Measurements from ENCODE around the gene CCT5. TPM values are rescaled to one million over a fixed set of nuclear protein-coding genes. Genes with fewer than 3 reads are reported as not detected.
"Not testable (repeated sequence)": the region's sequence is repeated elsewhere in the genome, so short reads cannot be mapped to it uniquely, and the experiment has no call there.

CCT5 gene
- total RNA-seq, 2 donors from 2014 or later = 311 to 417 TPM

DNA sequence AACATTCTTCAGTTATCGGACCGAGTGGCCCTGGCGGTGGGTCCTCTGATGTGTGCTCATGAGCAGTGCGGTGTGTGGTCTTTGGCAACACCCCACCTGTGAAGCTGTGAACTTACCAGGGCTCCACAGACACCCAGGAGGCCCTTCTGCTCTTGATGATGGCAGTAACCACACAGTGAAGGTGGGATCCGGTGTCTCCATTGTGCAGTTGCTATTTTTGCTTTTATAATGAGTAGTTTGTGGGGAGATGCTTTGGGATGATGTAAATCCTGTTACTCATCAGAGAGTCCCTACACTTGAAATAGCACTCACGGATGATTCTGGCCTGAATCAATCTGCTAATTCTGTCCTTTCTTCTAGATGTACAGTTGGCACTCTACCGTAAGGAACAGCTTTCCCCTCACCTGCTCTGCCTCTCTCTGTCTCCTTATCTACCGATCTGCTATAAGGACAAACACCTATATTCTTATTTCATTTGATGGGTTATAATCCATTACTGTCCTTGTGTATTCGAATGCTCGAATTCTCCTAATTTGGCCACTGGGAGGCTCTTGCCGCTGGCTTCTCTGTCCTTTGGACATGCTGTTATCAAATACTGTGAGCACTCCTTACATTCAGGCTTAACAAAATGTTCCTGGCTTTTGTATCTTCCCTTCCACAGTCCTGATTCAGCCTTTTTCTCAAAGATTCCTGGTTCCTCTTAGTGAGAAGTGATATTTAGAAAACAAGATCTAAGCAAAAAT is 20.6 kb upstream of the CCT5 start:
- Mint-ChIP-seq H3K4me1 (ENCODE audit: low read depth in 2 of 2) (peaks cover 0 to 3% of the 10 kb centered on the region in 2 donors), H3K27me3 (no peaks in the 10 kb centered on the region), H3K9me3 (peaks cover 8% of the 10 kb centered on the region), H3K4me3 (no peak overlapping the region), H3K27ac (no peak overlapping the region), H3K36me3 (peaks cover 16% of the 10 kb centered on the region)
- ATAC-seq (no peak), DNase-seq (ENCODE audit: low spot score) (no peak)

GRCh38 chr5:10232386-10232785 is 17.7 kb upstream of the CCT5 start:
- Mint-ChIP-seq H3K9me3 (no peaks in the 10 kb centered on the region), H3K4me3 (no peak overlapping the region), H3K27me3 (no peaks in the 10 kb centered on the region), H3K27ac (no peak overlapping the region), H3K36me3 (peaks cover 9% of the 10 kb centered on the region), H3K4me1 (ENCODE audit: low read depth in 2 of 2) (peaks cover 0 to 3% of the 10 kb centered on the region in 2 donors)
- no peak for ATAC-seq
- no peak for DNase-seq (ENCODE audit: low spot score)

- H3K27me3 Mint-ChIP-seq = no peaks in the 10 kb centered on the region
- no peak for DNase-seq (ENCODE audit: low spot score)
- H3K36me3 Mint-ChIP-seq = peaks cover 10% of the 10 kb centered on the region
- peaks cover 0 to 3% of the 10 kb centered on the region in 2 donors for H3K4me1 Mint-ChIP-seq (ENCODE audit: low read depth in 2 of 2)
- ATAC-seq = no peak
- no peak overlapping the region for H3K4me3 Mint-ChIP-seq
- no peak overlapping the region for H3K27ac Mint-ChIP-seq
- no peaks in the 10 kb centered on the region for H3K9me3 Mint-ChIP-seq
Observed at GRCh38 chr5:10233011-10233410, 17.1 kb upstream of the CCT5 start.

DNA sequence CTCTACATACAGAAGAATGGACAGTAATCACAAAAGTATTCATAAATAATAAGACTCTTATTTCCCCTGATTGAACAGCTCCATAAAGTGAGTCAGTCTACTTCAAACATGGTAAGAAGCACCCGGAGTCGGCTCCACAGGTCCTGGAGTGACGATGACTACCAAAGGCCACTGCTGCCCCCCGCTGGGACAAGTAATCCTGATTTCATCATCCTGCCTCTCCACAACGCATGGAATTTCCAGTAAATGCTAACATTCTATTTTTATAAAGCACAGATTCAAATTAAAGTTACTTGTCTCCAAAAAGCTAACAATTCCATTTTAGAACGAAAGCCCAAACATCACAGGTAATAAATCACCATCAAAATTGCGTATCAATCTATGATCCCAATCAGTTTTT is 16.6 kb upstream of the CCT5 start:
- Mint-ChIP-seq H3K4me1 (ENCODE audit: low read depth in 2 of 2) (peaks cover 0 to 3% of the 10 kb centered on the region in 2 donors), H3K27me3 (no peaks in the 10 kb centered on the region), H3K27ac (no peak overlapping the region), H3K36me3 (peaks cover 11% of the 10 kb centered on the region), H3K4me3 (no peak overlapping the region), H3K9me3 (no peaks in the 10 kb centered on the region)
- ATAC-seq (no peak), DNase-seq (ENCODE audit: low spot score) (no peak)

- peaks cover 16% of the 10 kb centered on the region for H3K36me3 Mint-ChIP-seq
- no peaks in the 10 kb centered on the region for H3K27me3 Mint-ChIP-seq
- DNase-seq (ENCODE audit: low spot score) (no peak), ATAC-seq (no peak)
- H3K4me1 Mint-ChIP-seq (ENCODE audit: low read depth in 2 of 2) = no peaks in the 10 kb centered on the region
- no peak overlapping the region for H3K4me3 Mint-ChIP-seq
- H3K9me3 Mint-ChIP-seq = no peaks in the 10 kb centered on the region
- H3K27ac Mint-ChIP-seq = no peak overlapping the region
Observed at GRCh38 chr5:10235350-10235749, 14.7 kb upstream of the CCT5 start.

DNA sequence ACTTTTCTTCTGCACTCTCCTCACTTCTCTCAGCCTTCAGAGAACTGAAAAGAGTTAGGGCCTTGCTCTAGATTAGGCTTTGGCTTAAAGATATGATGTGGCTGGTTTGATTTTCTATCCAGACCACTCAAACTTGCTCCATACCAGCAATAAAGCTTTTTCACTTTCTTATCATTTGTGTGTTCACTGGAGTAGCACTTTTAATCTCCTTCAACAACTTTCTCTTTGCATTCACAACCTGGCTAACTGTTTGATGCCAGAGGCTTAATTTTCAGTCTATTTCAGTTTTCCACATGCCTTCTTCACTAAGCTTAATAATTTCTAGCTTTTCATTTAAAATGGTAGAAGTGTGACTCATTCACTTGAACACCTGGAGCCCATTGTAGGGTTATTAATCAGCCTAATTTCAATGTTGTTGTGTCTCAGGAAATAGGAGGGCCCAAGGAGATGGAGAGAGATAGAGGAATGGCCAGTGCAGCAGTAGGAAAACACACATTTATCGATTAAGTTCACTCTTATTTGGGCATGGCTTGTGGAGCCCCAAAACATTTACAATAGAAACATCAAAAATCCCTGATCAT is 6.3 kb upstream of the CCT5 start:
- H3K4me1 Mint-ChIP-seq (ENCODE audit: low read depth in 2 of 2) = peaks cover 9 to 14% of the 10 kb centered on the region in 2 donors
- no peak for DNase-seq (ENCODE audit: low spot score)
- H3K27ac Mint-ChIP-seq = no peak overlapping the region
- no peaks in the 10 kb centered on the region for H3K27me3 Mint-ChIP-seq
- no peak for ATAC-seq
- peaks cover 3% of the 10 kb centered on the region for H3K36me3 Mint-ChIP-seq
- no peaks in the 10 kb centered on the region for H3K9me3 Mint-ChIP-seq
- no peak overlapping the region for H3K4me3 Mint-ChIP-seq

DNA sequence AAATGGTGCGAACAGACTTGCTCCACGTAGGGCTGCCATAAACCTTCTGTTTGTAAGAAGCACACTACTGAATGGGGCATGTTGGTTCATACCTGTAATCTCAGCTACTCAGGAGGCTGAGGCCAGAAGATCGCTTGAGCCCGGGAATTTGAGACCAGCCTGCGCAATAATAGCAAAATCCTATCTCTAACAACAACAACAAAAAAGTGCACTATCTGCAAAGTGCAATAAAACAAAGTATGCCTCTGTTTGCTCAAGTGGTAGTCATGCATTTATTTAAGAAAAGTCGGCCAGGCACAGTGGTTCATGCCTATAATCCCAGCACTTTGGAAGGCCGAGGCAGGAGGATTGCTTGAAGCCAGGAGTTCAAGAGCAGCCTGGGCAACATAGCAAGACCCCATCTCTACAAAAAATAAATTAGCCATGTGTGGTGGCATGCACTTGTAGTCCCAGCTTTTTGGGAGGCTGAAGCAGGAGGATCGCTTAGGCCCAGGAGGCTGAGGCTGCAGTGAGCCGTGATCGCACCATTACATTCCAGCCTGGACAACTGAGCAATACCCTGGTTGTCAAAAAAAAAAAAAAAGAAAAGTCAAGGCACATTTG is 5.6 kb upstream of the CCT5 start:
- no peak for ATAC-seq
- no peak overlapping the region for H3K4me3 Mint-ChIP-seq
- no peak overlapping the region for H3K27ac Mint-ChIP-seq
- no peak for DNase-seq (ENCODE audit: low spot score)
- H3K9me3 Mint-ChIP-seq = no peaks in the 10 kb centered on the region
- peaks cover 13 to 16% of the 10 kb centered on the region in 2 donors for H3K4me1 Mint-ChIP-seq (ENCODE audit: low read depth in 2 of 2)
- H3K27me3 Mint-ChIP-seq = no peaks in the 10 kb centered on the region
- no peaks in the 10 kb centered on the region for H3K36me3 Mint-ChIP-seq

DNA sequence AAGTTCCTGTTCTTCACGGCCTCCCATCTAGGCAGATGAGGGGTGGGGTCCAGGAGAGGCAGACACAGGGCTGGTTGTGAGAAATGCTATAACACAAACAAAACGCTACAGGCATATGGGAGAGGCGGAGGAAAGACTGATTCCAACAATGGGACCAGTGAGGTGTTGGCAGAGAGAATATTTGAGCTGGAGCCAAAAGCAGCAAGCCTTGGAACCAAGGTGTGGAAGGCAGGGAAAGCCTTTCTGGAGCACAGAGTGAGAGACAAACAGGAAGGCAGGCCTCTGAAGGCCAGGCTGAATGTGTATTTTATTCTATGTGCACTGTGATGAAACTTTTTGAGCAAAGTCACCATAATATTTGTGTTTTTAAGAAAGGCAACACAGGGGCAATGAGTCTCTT is 3.3 kb upstream of the CCT5 start:
- ATAC-seq (no peak), DNase-seq (ENCODE audit: low spot score) (no peak)
- no peaks in the 10 kb centered on the region for H3K27me3 Mint-ChIP-seq
- H3K4me1 Mint-ChIP-seq (ENCODE audit: low read depth in 2 of 2) = peaks cover 26 to 28% of the 10 kb centered on the region in 2 donors
- no peak overlapping the region for H3K27ac Mint-ChIP-seq
- H3K9me3 Mint-ChIP-seq = no peaks in the 10 kb centered on the region
- peaks cover 12% of the 10 kb centered on the region for H3K36me3 Mint-ChIP-seq
- H3K4me3 Mint-ChIP-seq = no peak overlapping the region

- Mint-ChIP-seq H3K4me1 (ENCODE audit: low read depth in 2 of 2) (peaks cover 30 to 32% of the 10 kb centered on the region in 2 donors), H3K36me3 (peaks cover 15% of the 10 kb centered on the region)
- not testable (repeated sequence) for H3K4me3 Mint-ChIP-seq; H3K27ac Mint-ChIP-seq; H3K9me3 Mint-ChIP-seq; DNase-seq (ENCODE audit: low spot score); ATAC-seq; H3K27me3 Mint-ChIP-seq
Observed at GRCh38 chr5:10247217-10247616, 2.9 kb upstream of the CCT5 start.

DNA sequence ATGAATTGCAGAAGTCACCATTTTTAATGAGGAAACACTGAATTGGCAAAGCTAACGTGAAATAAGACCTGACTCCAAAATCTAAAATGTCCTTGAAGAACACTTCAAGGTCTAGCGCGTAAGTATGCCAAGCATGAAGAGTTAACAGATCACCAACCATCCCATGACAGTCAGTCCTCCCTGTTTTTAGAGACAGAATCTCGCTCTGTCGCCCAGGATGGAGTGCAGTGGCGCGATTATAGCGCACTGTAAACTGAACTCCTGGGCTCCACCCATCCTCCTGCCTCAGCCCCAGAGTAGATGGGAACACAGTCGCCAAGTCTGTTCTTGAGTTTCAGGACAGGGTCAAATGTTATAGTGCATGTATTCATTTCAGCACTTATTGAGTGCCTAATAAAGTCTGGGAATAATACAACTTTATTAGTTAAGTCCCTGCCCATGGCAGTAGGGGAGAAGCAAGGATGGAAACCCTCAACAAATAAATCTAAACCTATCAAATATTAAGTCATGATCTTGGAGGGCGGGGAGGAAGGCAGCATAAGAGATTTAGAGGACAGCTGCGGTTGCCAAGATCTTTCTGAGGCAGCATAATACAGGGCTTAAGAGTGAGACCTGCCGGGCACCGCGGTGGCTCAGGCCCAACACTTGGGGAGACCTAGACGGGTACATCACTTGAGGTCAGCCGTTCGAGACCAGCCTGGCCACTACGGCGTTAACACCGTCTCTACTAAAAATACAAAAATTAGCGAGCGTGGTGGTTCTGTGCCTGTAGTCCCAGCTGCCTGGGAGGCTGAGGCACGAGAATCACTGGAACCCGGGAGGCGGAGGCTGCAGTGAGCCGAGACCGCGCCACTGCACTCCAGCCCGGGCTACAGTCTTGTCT is 1.5 kb upstream of the CCT5 start:
- Mint-ChIP-seq H3K36me3 (peaks cover 15% of the 10 kb centered on the region), H3K27me3 (no peaks in the 10 kb centered on the region), H3K4me3 (peak overlapping the region; percentile 98), H3K27ac (peak overlapping the region; percentile 99 to 100), H3K4me1 (ENCODE audit: low read depth in 2 of 2) (peaks cover 30 to 34% of the 10 kb centered on the region in 2 donors), H3K9me3 (no peaks in the 10 kb centered on the region)
- no peak for DNase-seq (ENCODE audit: low spot score)
- no peak for ATAC-seq

DNA sequence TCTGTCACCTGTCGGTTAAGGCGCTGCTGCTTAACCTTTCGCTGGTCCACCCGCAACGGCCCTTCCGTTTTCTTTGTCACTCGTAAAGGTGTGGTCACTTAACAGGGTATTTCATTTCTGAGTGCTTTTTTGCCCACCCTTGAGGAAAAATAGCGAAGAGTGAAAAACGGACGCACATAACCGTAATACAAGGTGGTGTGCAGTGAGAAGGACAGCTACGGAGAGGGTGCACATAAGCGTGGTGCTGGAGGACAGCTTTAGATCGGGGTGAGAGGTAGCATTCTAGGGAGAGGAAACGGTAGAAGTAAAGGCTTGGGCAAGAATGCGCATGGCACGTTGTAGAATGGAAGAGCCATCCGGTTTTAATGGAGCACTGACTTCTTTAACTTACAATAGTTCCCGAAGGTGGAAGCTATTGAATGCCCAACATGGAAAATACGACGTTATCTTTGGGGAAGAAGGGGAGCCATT is 761 bp downstream of the CCT5 start:
- H3K27ac Mint-ChIP-seq = peak overlapping the region; percentile 99 to 100
- no peak for DNase-seq (ENCODE audit: low spot score)
- peaks cover 43 to 53% of the 10 kb centered on the region in 2 donors for H3K4me1 Mint-ChIP-seq (ENCODE audit: low read depth in 2 of 2)
- H3K36me3 Mint-ChIP-seq = peaks cover 37% of the 10 kb centered on the region
- peak in 1 of 2 donors; percentile 42 for ATAC-seq
- peak overlapping the region; percentile 98 for H3K4me3 Mint-ChIP-seq
- H3K9me3 Mint-ChIP-seq = no peaks in the 10 kb centered on the region
- no peaks in the 10 kb centered on the region for H3K27me3 Mint-ChIP-seq

GRCh38 chr5:10251405-10251804 is 1.3 kb downstream of the CCT5 start:
- Mint-ChIP-seq H3K4me3 (peak overlapping the region; percentile 98), H3K27me3 (no peaks in the 10 kb centered on the region), H3K9me3 (no peaks in the 10 kb centered on the region), H3K4me1 (ENCODE audit: low read depth in 2 of 2) (peaks cover 46 to 55% of the 10 kb centered on the region in 2 donors), H3K36me3 (peaks cover 42% of the 10 kb centered on the region), H3K27ac (peak overlapping the region; percentile 99 to 100)
- DNase-seq (ENCODE audit: low spot score) (no peak), ATAC-seq (no peak)

DNA sequence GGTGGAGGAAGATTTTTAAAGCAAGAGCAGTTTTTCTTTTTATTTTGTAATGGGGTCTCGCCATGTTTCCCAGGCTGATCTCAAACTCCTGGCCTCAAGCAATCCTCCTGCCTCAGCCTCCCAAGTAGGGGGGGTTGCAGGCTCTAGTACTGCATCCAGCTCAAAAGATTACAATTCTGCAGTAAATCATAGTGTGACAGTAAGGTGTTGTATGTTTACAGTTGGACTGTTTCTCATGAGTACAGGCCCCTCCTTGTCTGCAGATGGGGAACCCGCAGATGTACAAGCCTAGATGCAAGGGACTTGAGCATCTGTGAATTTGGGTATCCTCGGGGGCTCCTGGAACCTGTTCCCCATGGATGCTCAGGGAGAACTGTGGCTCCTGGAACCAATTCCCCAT is 3.3 kb downstream of the CCT5 start:
- DNase-seq (ENCODE audit: low spot score) = no peak
- no peaks in the 10 kb centered on the region for H3K27me3 Mint-ChIP-seq

More for the DNA sequence above, 3.3 kb downstream of the CCT5 start:
- peak overlapping the region; percentile 41 for H3K4me3 Mint-ChIP-seq
- H3K4me1 Mint-ChIP-seq (ENCODE audit: low read depth in 2 of 2) = peaks cover 45 to 49% of the 10 kb centered on the region in 2 donors
- peaks cover 51% of the 10 kb centered on the region for H3K36me3 Mint-ChIP-seq
- ATAC-seq = no peak
- H3K9me3 Mint-ChIP-seq = no peaks in the 10 kb centered on the region
- no peak overlapping the region for H3K27ac Mint-ChIP-seq
